Epithelial cell of proximal tubule (primary cell): Measurements from ENCODE around the gene COX5B. TPM values are rescaled to one million over a fixed set of nuclear protein-coding genes. Genes with fewer than 3 reads are reported as not detected.

Experiments
- DNase-seq: peaks from one replicate; pipeline ENCODE4 v3.0.0-alpha.2; 2011; ENCODE audit warnings: low read depth
- H3K4me3 ChIP-seq: 2 replicates; pipeline ENCODE4 v1.5.1; 2011; ENCODE audit warnings: low read depth, mild to moderate bottlenecking, low read length
- CTCF ChIP-seq: conservative IDR thresholded peaks from 2 replicates; pipeline ENCODE4 v1.5.1; 2012; ENCODE audit warnings: low read depth, mild to moderate bottlenecking, low read length
- total RNA-seq: library from RNA; depleted of rRNA; stranded (reverse); fragments of >200 nt; gene quantifications from 2 replicates; pipeline ENCODE4 v1.2.3, GENCODE V29; 2015

COX5B gene
- total RNA-seq, 1 donor from 2014 or later, result 539 TPM

- no peak for DNase-seq
- H3K4me3 ChIP-seq, result no peak overlapping the region
- no peak for TF ChIP-seq CTCF
These were observed 1.7 kb upstream of the COX5B start for GRCh38 chr2:97644023-97644717.

- TF ChIP-seq CTCF, result no peak
- peak overlapping the region; percentile 98 for H3K4me3 ChIP-seq
- no peak for DNase-seq
These were observed 659 bp upstream of the COX5B start for GRCh38 chr2:97645112-97645694.

- no peak for TF ChIP-seq CTCF
- H3K4me3 ChIP-seq, result peak overlapping the region; percentile 98
- no peak for DNase-seq
These were observed 1.1 kb downstream of the COX5B start for GRCh38 chr2:97646977-97647376.

GRCh38 chr2:97651114-97651513 is 5.3 kb downstream of the COX5B start:
- DNase-seq, result no peak
- no peak for TF ChIP-seq CTCF
- no peak overlapping the region for H3K4me3 ChIP-seq

GRCh38 chr2:97653473-97653872 is 7.6 kb downstream of the COX5B start:
- no peak for DNase-seq
- TF ChIP-seq CTCF, result no peak
- H3K4me3 ChIP-seq, result no peak overlapping the region

GRCh38 chr2:97653874-97654273 is 8.0 kb downstream of the COX5B start:
- DNase-seq, result no peak
- no peak overlapping the region for H3K4me3 ChIP-seq
- TF ChIP-seq CTCF, result no peak

GRCh38 chr2:97654309-97654708 is 8.4 kb downstream of the COX5B start:
- TF ChIP-seq CTCF, result no peak
- DNase-seq, result no peak
- H3K4me3 ChIP-seq, result no peak overlapping the region
